Liver (tissue), 3 donors: Measurements from ENCODE around the gene LMTK3.

Source experiments
- EGR1 ChIP-seq, 2 donors: IDR thresholded peaks; 2 replicates each; pipeline ENCODE4 v1.6.1; 2016 to 2018; ENCODE audit warnings: antibody characterized with exemption in 2 of 2, low read depth in 2 of 2
- SP1 ChIP-seq: IDR thresholded peaks from 2 replicates; pipeline ENCODE4 v1.6.1; 2018; ENCODE audit warnings: antibody characterized with exemption, mild to moderate bottlenecking
- YY1 ChIP-seq: IDR thresholded peaks from 2 replicates; pipeline ENCODE4 v1.6.1; 2016; ENCODE audit warnings: antibody characterized with exemption, mild to moderate bottlenecking
- TF ChIP-seq, protein P1 (sequence below): IDR thresholded peaks from 2 replicates; pipeline ENCODE4 v1.6.1; 2016; ENCODE audit warnings: antibody characterized with exemption
- TF ChIP-seq, protein P2 (sequence below): fragments of 150-350 bp; IDR thresholded peaks from 2 replicates; pipeline ENCODE4 v1.5.1; 2017; ENCODE audit warnings: improper control_type of control experiment, low read depth, low read length; ENCODE audit not compliant: missing input control
- TF ChIP-seq, protein P3 (sequence below): IDR thresholded peaks from 2 replicates; pipeline ENCODE4 v1.6.1; 2016; ENCODE audit warnings: antibody characterized with exemption, mild to moderate bottlenecking
- TF ChIP-seq, protein P4 (sequence below): IDR thresholded peaks from 2 replicates; pipeline ENCODE4 v1.6.1; 2016; ENCODE audit warnings: antibody characterized with exemption
- donor health status: healthy.
- donor health status: healthy.

DNA sequence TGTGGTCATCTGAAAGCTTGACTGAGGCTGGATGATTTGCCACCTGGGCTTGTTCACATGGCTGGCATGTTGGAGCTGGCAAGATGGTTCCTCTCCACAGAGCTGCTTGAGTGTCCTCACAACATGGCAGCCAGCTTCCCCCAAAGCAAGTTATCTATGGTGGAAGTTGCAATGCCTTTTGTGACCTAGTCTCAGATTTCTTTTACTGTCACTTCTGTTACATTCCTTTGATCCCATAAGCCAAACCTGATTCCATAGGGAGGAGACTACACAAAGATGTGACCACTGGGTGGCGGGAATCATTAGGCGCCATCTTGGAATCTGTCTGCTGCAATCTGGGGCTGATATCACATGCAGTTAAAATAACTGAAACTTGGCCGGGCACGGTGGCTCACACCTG is 17.5 kb upstream of the LMTK3 start:
- TF ChIP-seq, protein P1, sequence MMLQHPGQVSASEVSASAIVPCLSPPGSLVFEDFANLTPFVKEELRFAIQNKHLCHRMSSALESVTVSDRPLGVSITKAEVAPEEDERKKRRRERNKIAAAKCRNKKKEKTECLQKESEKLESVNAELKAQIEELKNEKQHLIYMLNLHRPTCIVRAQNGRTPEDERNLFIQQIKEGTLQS = no peak
- TF ChIP-seq SP1 (no peak), YY1 (no peak), EGR1 (IDR thresholded peaks at IDR 0.05; ENCODE audit: low read depth in 2 of 2) (no peak)
- TF ChIP-seq, protein P2, sequence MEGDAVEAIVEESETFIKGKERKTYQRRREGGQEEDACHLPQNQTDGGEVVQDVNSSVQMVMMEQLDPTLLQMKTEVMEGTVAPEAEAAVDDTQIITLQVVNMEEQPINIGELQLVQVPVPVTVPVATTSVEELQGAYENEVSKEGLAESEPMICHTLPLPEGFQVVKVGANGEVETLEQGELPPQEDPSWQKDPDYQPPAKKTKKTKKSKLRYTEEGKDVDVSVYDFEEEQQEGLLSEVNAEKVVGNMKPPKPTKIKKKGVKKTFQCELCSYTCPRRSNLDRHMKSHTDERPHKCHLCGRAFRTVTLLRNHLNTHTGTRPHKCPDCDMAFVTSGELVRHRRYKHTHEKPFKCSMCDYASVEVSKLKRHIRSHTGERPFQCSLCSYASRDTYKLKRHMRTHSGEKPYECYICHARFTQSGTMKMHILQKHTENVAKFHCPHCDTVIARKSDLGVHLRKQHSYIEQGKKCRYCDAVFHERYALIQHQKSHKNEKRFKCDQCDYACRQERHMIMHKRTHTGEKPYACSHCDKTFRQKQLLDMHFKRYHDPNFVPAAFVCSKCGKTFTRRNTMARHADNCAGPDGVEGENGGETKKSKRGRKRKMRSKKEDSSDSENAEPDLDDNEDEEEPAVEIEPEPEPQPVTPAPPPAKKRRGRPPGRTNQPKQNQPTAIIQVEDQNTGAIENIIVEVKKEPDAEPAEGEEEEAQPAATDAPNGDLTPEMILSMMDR = no peak
- TF ChIP-seq, protein P3, sequence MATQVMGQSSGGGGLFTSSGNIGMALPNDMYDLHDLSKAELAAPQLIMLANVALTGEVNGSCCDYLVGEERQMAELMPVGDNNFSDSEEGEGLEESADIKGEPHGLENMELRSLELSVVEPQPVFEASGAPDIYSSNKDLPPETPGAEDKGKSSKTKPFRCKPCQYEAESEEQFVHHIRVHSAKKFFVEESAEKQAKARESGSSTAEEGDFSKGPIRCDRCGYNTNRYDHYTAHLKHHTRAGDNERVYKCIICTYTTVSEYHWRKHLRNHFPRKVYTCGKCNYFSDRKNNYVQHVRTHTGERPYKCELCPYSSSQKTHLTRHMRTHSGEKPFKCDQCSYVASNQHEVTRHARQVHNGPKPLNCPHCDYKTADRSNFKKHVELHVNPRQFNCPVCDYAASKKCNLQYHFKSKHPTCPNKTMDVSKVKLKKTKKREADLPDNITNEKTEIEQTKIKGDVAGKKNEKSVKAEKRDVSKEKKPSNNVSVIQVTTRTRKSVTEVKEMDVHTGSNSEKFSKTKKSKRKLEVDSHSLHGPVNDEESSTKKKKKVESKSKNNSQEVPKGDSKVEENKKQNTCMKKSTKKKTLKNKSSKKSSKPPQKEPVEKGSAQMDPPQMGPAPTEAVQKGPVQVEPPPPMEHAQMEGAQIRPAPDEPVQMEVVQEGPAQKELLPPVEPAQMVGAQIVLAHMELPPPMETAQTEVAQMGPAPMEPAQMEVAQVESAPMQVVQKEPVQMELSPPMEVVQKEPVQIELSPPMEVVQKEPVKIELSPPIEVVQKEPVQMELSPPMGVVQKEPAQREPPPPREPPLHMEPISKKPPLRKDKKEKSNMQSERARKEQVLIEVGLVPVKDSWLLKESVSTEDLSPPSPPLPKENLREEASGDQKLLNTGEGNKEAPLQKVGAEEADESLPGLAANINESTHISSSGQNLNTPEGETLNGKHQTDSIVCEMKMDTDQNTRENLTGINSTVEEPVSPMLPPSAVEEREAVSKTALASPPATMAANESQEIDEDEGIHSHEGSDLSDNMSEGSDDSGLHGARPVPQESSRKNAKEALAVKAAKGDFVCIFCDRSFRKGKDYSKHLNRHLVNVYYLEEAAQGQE = no peak
- TF ChIP-seq, protein P4, sequence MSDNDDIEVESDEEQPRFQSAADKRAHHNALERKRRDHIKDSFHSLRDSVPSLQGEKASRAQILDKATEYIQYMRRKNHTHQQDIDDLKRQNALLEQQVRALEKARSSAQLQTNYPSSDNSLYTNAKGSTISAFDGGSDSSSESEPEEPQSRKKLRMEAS = no peak
